Left cardiac atrium (tissue), 4 donors: ENCODE measurements around the gene DGKG. TPM values are rescaled to one million over a fixed set of nuclear protein-coding genes. Genes with fewer than 3 reads are reported as not detected.

Source experiments
- ATAC-seq, 2 donors: fragments of 200-7000 bp; cut with Tn5 transposase; one replicate each; pipeline ENCODE4 v1.9.1; 2020; ENCODE audit warnings: mild to moderate bottlenecking in 2 of 2, moderate library complexity in 2 of 2
- DNase-seq: peaks from one replicate; pipeline ENCODE4 v3.0.0-alpha.2; 2020
- intact Hi-C, 2 donors: fragments of 100-400 bp; cut with DNase I; formaldehyde crosslinking; loops; one replicate each; pipeline versions ENCODE4 v1.14.1 to v1.15.1; 2022 to 2023
- total RNA-seq, 2 donors: library from RNA; stranded (reverse); fragmentation: NEBNext Ultra II Directional; extraction: Animal tissue kit (Norgen Biotek cat#: 25700); gene quantifications; one replicate each; pipeline ENCODE4 v1.2.1, GENCODE V29; 2021
- donor health status: DM: no; HTN: yes; CAD: no.
- donor health status: DM: no; HTN: yes; CAD: no; lungs with severe emphysema.
- donor health status: DM: yes; HTN: yes; CAD: no.
- donor health status: Dilated cardiomyopathy.

The DGKG gene
- total RNA-seq, 2 donors from 2014 or later: 13.3 to 23.4 TPM

DNA sequence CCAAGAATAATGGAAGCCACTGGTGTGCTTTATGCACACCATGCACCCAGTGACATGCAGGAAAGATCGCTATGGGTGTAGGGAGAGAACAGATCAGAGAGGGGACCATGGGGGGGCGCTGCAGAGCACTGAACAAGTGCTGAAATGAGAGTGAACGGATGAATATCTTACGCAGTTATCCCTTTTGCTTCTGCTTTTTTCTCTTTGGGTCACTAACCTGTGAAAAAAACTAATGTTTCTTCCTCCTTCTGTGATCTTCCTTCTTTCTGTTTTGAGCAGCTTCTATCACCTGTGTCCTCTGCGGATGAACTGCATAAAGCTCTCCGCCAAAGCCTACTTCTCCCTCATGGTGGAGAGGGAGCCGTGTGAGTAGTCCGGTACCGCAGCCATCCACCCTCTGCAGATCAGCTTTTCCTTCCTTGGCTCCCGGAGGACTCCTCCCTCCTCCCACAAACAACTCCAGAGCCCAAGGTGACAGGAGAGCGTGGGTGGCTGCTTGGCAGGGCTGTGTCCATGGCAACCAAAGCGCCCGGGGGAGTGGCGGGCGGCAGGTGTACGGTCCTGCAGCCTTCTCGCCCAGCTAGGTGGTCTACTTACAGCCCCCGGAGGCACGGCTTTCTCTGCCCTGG is 106.2 kb downstream of the DGKG start:
- ATAC-seq (no peak), DNase-seq (no peak)
- intact Hi-C loops: loop anchor here in 1 of 2 donors (10.0 kb wide), 1 partner anchor 279 kb away; no protein-coding TSS in a partner anchor

DNA sequence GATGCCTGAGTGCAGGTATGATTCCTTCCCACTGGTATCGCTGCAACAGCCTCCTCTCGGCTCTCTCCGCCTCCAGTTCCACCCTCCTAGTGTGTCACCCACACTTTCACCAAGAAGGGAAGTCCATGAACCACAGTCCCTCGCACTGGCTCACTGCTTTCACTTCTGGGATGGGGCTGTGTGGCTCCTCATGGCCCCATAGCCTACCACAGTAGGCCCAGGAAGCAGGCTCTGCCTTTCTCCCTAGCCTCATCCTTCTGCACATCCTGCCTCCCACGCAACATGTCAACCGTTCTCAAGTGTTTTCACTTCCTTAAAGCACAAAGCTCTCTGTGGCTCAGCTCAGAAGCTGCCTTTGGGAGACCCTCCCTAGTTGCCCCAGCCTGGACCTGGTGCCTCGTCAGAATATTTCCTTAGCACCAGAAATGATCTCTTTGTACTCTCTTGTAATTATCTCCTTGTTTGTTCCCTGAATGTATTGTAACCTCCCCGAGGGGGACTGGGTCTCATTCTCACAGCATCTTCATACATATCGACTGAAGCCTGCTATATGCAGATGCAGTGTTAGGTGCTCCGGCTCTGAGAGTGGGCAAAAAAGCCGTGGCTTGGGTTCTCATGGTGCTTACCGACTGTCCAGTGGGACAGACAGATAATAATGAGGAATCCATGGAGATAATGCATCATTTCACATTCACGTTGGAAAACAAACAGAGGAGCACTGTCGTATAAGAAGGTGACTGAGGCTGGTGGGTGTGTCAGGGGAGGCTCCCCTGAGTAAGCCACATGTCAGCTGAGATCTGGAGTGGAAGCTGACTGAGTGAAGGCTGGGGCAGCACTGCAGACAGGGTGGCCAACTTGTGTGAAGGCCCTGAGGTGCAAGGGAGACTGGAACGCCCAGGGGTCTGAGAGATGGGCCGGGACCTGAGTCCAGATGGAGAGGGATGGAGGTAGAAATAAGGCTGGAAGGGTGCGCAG is 107.1 kb downstream of the DGKG start:
- DNase-seq (no peak), ATAC-seq (peak in 1 of 2 donors; percentile 22)
- intact Hi-C loops: loop anchor here in 1 of 2 donors (10.0 kb wide), 1 partner anchor 280 kb away; no protein-coding TSS in a partner anchor

GRCh38 chr3:186251948-186252619 is 110.0 kb downstream of the DGKG start:
- DNase-seq (no peak), ATAC-seq (peak in 1 of 2 donors; percentile 17)
- intact Hi-C loops: loop anchor here in 1 of 2 donors (10.0 kb wide), 1 partner anchor 283 kb away; no protein-coding TSS in a partner anchor

DNA sequence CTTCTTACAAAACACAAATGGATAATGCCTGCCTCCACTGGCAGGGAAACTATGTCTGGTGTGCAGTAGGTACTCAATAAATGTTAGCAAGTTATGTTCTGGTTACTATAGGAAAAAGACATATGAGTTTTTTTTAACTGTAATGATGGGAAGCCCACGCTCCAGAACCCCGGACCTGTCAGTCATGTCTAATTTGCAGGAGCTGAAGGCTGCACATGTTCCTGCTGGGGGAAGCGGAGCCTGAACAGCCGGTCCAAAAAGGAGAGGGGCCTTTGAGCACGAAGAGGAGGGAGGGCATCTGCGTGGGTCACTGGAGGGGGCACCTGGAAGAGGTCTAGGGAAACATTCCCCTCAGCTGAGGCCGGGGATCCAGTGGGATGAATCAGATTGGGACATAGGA is 113.2 kb downstream of the DGKG start:
- ATAC-seq: no peak
- intact Hi-C loops: loop anchor here (10.0 kb wide), 2 partner anchors 144 to 264 kb away; partner anchors contain the start of gene ETV5 (in 1 of the 2)

DNA sequence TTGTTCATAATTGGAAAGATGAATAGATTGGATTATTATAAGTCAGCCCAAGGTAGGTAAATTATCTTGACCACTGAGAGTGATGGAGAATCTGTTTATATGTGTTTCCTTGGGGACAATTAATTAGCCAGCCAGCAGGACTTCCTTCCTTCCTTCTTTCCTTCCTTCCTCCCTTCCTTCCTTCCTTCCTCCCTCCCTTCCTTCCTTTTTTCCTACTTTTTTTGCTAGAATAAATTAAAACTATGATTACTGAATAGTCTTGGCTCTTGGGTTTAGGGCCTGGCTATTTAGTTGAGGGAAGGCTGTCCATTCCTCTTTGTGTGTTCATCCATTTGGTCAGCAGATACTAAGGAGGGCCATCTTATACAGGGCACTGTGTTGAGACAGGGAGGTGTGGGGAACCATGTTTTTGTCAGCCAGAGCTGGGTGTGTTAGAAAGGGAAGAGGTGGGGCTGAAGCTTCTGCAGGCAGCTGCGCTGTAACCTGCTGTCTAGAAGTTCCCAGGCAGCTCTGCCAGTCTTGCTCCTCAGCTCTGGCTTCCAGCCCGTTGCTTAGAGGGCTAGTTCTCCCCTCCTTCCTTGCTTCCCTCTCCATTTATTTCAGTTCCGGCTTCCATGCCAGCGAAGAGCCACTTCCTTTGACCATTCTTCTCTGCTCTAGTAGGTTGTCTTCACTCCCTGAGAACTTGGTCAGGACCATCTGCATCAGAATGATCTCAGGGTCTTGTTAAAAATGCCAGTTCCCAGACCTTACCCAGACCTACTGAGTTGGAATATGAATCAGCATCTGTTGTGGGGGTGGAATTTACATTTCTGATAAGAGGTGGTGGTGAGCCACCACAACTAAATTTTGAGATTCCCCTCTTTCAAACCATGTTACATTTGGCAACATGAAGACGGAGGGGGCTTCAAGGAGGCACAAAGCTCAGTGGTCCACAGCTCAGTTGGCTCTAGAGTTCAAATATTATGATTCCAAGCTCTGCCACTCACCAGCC is 113.9 kb downstream of the DGKG start:
- intact Hi-C loops: loop anchor here (10.0 kb wide), 2 partner anchors 143 to 263 kb away; partner anchors contain the start of gene ETV5 (in 1 of the 2)
- DNase-seq: no peak
- peak; percentile 34 to 76 for ATAC-seq

More for the DNA sequence above, 113.2 kb downstream of the DGKG start:
- DNase-seq: no peak

- intact Hi-C loops: loop anchor here (10.0 kb wide), 2 partner anchors 142 to 262 kb away; partner anchors contain the start of gene ETV5 (in 1 of the 2)
Measured at GRCh38 chr3:186246941-186247340, 115.1 kb downstream of the DGKG start.

GRCh38 chr3:186244016-186244415 is 118.0 kb downstream of the DGKG start:
- ATAC-seq (no peak), DNase-seq (no peak)
- intact Hi-C loops: loop anchor here (10.0 kb wide), 2 partner anchors 139 to 259 kb away; partner anchors contain the start of gene ETV5 (in 1 of the 2)

More at GRCh38 chr3:186246941-186247340, 115.1 kb downstream of the DGKG start:
- DNase-seq: no peak
- ATAC-seq: no peak

DNA sequence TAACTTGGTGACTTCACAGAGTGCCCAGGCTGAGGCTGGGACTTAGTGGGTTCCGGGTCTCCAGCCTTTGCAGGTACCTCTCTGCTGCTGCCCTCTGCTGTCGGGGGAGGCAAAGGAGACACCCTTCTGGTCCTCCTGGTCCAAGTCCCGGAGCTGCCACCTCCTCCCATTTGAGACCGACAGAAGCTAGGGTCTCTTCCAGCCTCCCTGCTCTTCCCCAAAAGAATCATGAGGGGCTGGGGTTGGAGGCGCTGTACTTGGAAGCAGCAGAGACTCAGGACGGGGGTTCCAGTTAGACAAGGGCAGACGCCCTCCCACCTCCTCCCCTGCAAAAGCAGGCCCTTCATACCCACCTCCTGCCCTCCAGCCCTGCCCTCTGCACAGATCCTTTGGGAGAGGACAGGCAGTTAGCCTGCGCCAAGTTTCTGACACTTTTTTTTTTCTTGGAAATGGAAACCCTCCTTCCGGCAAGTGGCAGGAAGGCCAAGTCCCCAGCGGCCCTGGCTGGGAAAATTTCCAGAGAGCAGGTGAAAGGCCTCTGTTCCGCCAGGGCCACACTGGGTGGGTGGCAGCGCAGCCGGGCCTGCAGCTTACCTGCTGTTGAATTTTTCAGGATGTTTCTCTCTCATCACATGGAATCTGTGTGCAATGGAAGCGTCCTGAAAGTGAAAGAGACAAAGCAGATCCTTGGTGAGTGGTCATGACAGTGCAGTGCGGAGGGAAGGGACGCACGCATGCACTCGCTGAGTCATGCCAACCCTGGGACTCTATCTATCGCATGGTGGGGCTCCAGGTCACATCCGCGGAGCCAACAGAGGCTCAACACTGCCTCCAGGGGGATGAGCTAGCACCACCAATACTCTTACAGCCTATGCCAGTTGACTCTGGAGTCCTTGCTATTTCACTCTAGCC is 119.9 kb downstream of the DGKG start:
- DNase-seq (peak; percentile 82), ATAC-seq (peak; percentile 95 to 98)
- intact Hi-C loops: loop anchor here (2.0 to 10.0 kb wide), 3 partner anchors 137 to 259 kb away; partner anchors contain the start of gene ETV5 (in 1 of the 2)

DNA sequence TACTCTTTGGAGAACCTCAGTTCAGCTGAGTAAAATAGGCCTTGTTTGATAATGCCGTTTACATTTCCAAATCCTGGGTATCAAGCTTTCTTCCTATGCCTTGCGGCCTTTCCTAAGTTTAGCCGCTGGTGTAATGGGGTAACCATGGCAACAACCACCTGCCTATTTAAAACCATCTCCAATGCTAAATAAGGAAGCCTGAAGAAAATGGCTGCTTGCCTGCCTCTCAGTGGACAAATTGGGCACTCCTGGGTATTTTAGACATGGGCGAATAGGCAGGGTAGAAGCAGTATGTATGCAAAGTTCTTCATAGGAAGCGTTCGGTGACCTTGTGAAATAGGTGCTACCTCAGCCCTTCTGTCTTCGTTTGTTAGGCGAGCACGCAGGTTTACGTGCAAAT is 122.7 kb downstream of the DGKG start:
- no peak for DNase-seq
- intact Hi-C loops: no loop called here
- ATAC-seq: no peak

DNA sequence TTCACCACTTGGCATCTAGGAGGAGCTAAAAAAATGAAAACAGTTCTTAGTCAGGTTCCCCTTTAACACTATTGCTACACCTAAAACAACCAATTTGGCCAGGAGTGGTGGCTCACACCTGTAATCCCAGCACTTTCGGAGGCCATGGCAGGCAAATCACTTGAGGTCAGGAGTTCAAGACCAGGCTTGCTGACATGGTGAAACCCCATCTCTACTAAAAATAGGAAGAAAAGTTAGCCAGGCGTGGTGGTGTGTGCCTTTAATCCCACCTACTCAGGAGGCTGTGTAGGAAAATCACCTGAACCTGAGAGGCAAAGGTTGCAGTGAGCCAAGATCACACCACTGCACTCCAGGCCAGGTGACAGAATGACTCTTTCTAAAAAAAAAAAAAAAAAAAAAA is 124.1 kb downstream of the DGKG start:
- intact Hi-C loops: no loop called here
- no peak for DNase-seq
- ATAC-seq: no peak

DNA sequence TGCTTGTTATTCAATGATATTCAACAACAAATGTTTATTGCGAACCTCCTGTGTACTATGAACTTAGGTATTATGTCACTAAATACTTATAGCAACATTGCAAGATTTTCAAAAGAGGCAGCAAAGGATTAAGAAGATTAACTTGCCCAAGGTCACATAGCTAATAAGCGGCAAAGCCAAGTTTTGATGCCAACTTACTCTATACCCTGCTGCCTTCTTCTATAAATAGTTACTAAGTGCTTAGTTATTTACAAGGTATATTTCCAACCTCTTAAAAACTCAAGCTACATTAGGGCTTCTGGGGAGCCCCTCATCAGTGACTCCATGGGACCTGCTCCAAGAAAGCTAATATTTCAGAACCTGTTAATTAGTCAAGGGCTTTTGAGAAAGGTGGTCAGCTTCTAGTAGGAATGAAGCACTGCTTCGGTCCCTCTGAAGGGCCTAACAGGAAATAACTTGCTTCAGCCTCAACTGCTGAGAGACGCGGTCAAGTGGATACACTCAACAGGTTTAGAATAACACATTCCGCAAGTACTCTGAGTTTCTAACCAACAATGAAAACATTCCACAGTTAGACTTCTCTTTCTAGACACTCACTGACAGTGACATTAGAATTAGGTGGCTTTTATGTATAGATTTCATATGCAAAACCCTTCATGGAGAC is 125.5 kb downstream of the DGKG start:
- intact Hi-C loops: no loop called here

DNA sequence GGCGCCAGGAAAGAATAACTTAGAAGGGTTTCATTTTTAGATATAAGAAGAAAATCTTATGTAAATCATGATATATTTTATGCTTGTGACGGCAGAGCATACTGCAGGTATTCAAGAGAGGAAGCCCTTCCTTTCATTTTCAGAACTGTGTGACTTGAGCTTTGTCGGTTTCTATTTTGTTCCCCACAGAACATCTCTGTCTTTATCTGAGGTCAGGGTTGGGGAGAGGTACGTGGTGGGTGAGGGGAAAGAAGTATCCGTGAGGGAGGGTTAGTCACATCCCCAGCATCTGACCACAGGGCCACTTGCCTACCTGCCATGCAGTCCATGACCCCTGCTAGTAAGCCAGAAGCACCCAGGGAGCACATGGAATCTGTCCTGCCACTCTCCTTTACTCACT is 126.5 kb downstream of the DGKG start:
- DNase-seq: no peak
- intact Hi-C loops: no loop called here

More for the DNA sequence above, 125.5 kb downstream of the DGKG start:
- peak; percentile 69 to 84 for ATAC-seq
- DNase-seq: no peak

GRCh38 chr3:186234152-186234551 is 127.9 kb downstream of the DGKG start:
- intact Hi-C loops: no loop called here
- DNase-seq: no peak
- no peak for ATAC-seq

More for the DNA sequence above, 126.5 kb downstream of the DGKG start:
- ATAC-seq: no peak

- no peak for DNase-seq
- intact Hi-C loops: no loop called here
- ATAC-seq: no peak
Measured at GRCh38 chr3:186226482-186226881, 135.6 kb downstream of the DGKG start.

GRCh38 chr3:186225603-186226002 is 136.4 kb downstream of the DGKG start:
- DNase-seq (no peak), ATAC-seq (no peak)
- intact Hi-C loops: no loop called here

DNA sequence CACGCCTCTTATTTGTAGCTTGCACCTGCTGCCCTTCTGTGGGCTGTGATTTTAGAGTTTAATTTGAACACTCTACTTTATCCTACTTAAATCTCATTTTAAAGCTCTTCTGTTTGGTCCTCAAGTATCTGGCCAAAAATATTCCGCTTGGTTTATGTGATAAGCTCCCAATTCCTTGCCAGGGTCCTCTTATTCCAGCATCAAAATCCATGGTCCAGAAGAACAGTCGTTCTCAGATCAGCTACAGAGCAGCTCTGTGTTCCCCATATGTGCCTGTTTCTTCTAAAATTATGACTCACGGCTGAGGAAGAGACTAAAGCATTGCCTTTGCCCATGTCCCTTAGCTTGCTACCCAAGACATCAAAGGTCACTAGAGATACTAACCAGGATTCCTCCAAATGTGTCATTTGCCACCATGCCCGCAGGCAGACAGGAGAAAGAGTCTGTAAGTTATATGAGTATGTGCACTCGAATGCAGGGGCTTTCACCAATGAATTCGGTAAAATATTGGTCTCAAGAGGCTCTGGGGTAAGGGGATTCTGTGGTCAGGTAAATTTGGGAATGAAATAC is 137.9 kb downstream of the DGKG start:
- no peak for DNase-seq
- ATAC-seq: no peak
- intact Hi-C loops: no loop called here
